Skeletal muscle tissue (tissue), 4 donors: ENCODE results near the gene GC. TPM values are rescaled to one million over a fixed set of nuclear protein-coding genes. Genes with fewer than 3 reads are reported as not detected.
"Not testable (repeated sequence)": the region's sequence is repeated elsewhere in the genome, so short reads cannot be mapped to it uniquely, and the experiment has no call there.

Experiments
- H3K27ac ChIP-seq: one replicate; pipeline ENCODE4 v1.7.0; 2013; ENCODE audit warnings: mild to moderate bottlenecking, low read depth, low read length, inconsistent platforms
- H3K27me3 ChIP-seq, 3 donors: one replicate each; pipeline ENCODE4 v1.7.0; 2013; ENCODE audit warnings: low read length in 3 of 3; ENCODE audit not compliant: control insufficient read depth in 3 of 3, insufficient read depth in 3 of 3
- H3K36me3 ChIP-seq, 3 donors: one replicate each; pipeline ENCODE4 v1.7.0; 2013; ENCODE audit warnings: low read length in 3 of 3; ENCODE audit not compliant: control insufficient read depth in 3 of 3, insufficient read depth in 3 of 3
- H3K4me1 ChIP-seq, 3 donors: one replicate each; pipeline ENCODE4 v1.7.0; 2013; ENCODE audit warnings: low read length in 3 of 3, mild to moderate bottlenecking in 3 of 3; ENCODE audit not compliant: control insufficient read depth in 3 of 3, insufficient read depth in 3 of 3
- H3K4me3 ChIP-seq, 3 donors: one replicate each; pipeline ENCODE4 v1.7.0; 2013; ENCODE audit warnings: low read length in 3 of 3
- H3K9ac ChIP-seq, 3 donors: one replicate each; pipeline ENCODE4 v1.7.0; 2013; ENCODE audit warnings: low read length in 3 of 3, mild to moderate bottlenecking in 3 of 3, moderate library complexity in 2 of 3, low read depth in 1 of 3
- H3K9me3 ChIP-seq, 3 donors: one replicate each; pipeline ENCODE4 v1.7.0; 2013; ENCODE audit warnings: low read length in 3 of 3; ENCODE audit not compliant: control insufficient read depth in 3 of 3
- total RNA-seq: library from RNA; depleted of rRNA; stranded (reverse); fragments of >200 nt; gene quantifications from one replicate; pipeline ENCODE4 v1.2.3, GENCODE V29; 2014
- donor health status: Osteomylitis.

Gene GC
- total RNA-seq, 1 donor from 2014 or later: not detected

DNA sequence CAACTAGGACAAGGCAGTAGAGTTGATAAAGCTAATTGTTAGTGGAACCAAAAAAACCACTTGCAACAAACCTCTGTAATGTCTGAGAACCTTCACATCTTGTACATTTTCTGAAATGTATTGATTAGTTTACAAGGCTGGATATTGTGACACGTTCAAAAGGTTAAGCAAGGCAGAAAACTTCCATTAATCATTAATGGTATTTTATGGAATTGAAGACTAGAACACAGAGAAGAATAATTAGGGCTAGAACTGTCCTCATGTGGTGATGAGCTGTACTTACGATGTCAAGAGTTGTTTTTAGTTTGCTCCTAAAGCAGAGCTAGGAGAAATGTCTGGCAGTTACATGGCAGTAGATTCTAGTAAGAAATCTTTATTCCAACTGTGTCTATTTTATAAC lies 12.3 kb downstream of the GC start:
- Histone ChIP-seq H3K4me3 (no peak overlapping the region), H3K9ac (no peak overlapping the region), H3K36me3 (no peaks in the 10 kb centered on the region), H3K27ac (no peak overlapping the region), H3K9me3 (no peaks in the 10 kb centered on the region), H3K4me1 (no peaks in the 10 kb centered on the region), H3K27me3 (no peaks in the 10 kb centered on the region)

DNA sequence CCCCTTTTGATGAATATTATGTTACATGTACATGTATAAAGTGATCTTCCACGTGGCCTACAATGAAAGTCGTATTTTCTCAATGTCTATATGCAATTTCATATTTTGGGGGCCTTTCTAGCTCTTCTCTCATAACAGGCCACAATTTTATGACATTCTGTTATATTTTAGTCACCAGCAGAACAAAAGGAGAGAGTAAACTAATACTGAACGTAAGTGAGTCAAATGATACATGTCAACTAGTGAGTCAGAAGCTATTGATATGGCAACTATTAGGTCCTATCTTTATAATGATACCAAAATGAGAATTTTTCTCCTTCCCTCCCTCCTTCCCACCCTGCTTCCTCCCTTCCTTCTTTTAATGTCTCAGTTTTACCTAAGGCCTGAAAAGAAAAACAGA lies 14.4 kb downstream of the GC start:
- Histone ChIP-seq H3K9me3 (no peaks in the 10 kb centered on the region), H3K36me3 (no peaks in the 10 kb centered on the region), H3K9ac (no peak overlapping the region), H3K4me3 (no peak overlapping the region), H3K4me1 (no peaks in the 10 kb centered on the region), H3K27ac (no peak overlapping the region), H3K27me3 (no peaks in the 10 kb centered on the region)

DNA sequence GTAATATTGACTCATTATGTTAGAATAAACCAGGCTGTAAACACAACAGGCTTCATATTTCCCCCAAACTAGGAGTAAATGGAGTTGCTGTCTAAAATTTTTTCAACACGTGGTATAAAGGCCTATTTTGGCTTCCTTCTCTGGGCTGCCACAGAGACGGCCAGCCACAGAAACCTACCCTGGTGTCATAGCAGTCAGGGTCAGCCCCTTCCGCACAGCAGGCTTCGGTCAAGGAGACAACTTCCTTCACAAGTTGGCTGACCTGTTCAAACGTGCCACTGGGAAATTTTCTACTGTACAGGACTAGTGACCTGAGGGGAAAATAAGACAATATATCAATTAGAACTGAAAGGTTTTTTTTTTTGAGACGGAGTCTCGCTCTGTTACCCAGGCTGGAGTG lies 15.8 kb downstream of the GC start:
- Histone ChIP-seq H3K27ac (no peak overlapping the region), H3K27me3 (no peaks in the 10 kb centered on the region), H3K4me1 (no peaks in the 10 kb centered on the region), H3K36me3 (no peaks in the 10 kb centered on the region), H3K4me3 (no peak overlapping the region), H3K9me3 (no peaks in the 10 kb centered on the region), H3K9ac (no peak overlapping the region)

DNA sequence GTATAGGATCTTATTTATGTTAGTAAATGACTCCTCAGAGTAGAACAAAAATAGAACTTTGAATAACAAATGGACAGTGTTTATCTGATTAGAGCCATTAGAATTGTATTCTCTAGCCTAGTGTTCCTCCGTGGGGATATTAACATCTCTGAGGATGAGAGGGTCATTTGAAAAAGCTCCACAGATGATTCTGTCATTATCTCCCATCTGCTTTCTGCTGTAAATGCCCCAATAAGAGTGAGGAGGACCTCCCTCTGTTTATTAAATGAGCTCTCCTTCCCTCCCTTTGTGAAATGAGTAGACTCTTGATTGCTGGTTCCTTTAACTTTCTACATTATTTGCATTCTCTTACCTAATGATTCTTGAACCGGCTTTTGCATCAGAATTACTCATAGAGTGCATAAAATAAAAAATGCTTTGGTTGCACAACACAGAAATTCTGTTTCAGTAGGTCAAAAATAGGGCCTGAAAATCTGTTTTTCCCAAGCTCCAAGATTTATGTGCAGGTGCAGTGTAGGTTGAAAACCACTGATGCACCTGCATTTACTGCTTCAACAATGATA lies 18.0 kb downstream of the GC start:
- Histone ChIP-seq H3K9me3 (no peaks in the 10 kb centered on the region), H3K4me1 (no peaks in the 10 kb centered on the region), H3K36me3 (no peaks in the 10 kb centered on the region), H3K9ac (no peak overlapping the region), H3K27me3 (no peaks in the 10 kb centered on the region), H3K27ac (no peak overlapping the region), H3K4me3 (no peak overlapping the region)

DNA sequence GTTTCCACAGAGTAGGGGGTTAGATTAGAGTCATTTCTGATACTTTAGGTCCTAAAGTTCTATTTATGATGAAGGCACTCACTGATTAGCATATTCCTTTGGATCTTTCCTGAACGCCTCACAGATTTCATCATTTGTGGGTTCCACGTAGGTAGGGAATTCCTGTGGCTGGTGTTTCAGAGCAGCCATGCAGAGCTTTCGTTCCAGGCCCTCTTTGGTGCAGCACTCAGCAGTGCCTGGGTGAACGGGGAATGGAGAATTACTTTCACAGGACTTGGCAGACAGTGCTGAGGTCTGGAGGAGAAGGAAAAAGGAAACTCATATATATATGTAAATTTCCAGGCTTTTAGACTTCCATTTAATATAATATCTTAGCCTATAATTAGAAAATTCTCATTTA lies 18.5 kb downstream of the GC start:
- Histone ChIP-seq H3K27me3 (no peaks in the 10 kb centered on the region), H3K4me1 (no peaks in the 10 kb centered on the region), H3K9ac (no peak overlapping the region), H3K4me3 (no peak overlapping the region), H3K9me3 (no peaks in the 10 kb centered on the region), H3K27ac (no peak overlapping the region), H3K36me3 (no peaks in the 10 kb centered on the region)

- Histone ChIP-seq H3K9me3 (no peaks in the 10 kb centered on the region), H3K27me3 (no peaks in the 10 kb centered on the region), H3K36me3 (no peaks in the 10 kb centered on the region), H3K9ac (no peak overlapping the region), H3K4me1 (no peaks in the 10 kb centered on the region), H3K27ac (no peak overlapping the region), H3K4me3 (no peak overlapping the region)
Measured at GRCh38 chr4:71752383-71753042, 31.4 kb downstream of the GC start.

DNA sequence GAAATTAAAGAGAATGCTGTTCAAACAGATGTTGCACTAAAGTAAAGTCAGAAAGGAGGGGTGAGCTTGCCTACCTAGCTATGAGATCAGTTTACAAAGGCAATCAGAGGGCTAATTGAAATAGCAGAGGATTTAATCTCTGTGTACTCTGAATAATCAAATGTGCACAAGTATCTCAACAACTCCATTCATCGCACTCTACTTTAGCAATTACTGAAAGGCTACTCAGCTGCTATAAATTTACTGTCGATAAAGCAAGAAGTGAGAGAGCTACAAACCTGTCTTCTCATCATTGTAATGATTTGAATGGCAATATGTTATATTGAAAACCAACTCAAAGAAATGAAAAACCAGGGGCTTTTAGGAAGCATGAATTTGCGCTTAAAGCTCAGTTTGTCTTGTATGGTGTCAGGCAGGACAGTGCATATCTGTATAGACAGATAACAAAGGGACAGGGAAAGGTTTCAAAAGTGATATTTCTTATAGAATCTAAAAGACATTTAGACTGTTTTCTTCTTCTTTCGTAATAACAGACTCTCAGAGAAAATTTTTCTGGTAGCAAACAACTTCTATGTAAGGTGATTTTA lies 34.8 kb downstream of the GC start:
- Histone ChIP-seq H3K9me3 (no peaks in the 10 kb centered on the region), H3K27ac (no peak overlapping the region), H3K4me3 (no peak overlapping the region), H3K27me3 (no peaks in the 10 kb centered on the region), H3K9ac (no peak overlapping the region), H3K4me1 (no peaks in the 10 kb centered on the region), H3K36me3 (no peaks in the 10 kb centered on the region)

DNA sequence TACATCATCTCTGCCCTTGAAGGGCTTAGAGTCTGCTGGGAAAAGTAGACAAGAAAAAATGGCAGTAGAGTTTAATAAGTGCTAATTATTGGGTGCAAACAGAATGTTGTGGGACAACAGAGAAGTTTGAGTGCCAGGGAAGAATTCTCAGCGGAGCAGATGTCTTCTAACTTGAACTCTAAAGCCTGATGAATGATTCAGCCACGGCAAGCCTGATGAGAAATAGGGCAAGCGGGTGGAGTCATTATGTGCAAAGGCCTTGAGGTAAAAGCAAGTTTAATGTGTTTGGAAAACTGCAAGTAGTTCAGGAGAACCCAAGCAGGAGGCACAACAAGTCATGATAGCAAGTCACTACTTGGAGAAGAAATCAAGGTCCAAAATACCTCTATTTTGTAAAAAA lies 37.5 kb downstream of the GC start:
- no peak overlapping the region for H3K4me3 ChIP-seq
- no peaks in the 10 kb centered on the region for H3K27me3 ChIP-seq
- H3K9ac ChIP-seq: no peak overlapping the region
- no peak overlapping the region for H3K27ac ChIP-seq
- no peaks in the 10 kb centered on the region for H3K4me1 ChIP-seq
- H3K36me3 ChIP-seq: no peaks in the 10 kb centered on the region
- no peaks in the 10 kb centered on the region for H3K9me3 ChIP-seq

GRCh38 chr4:71738782-71739181 lies 45.1 kb downstream of the GC start:
- H3K4me1 ChIP-seq, H3K27me3 ChIP-seq, H3K36me3 ChIP-seq, H3K4me3 ChIP-seq, H3K9ac ChIP-seq, H3K27ac ChIP-seq, H3K9me3 ChIP-seq: not testable (repeated sequence)

- Histone ChIP-seq H3K9me3 (no peaks in the 10 kb centered on the region), H3K9ac (no peak overlapping the region), H3K27me3 (no peaks in the 10 kb centered on the region), H3K27ac (no peak overlapping the region), H3K4me3 (no peak overlapping the region), H3K36me3 (no peaks in the 10 kb centered on the region), H3K4me1 (no peaks in the 10 kb centered on the region)
Measured at GRCh38 chr4:71732706-71733105, 51.2 kb downstream of the GC start.
